GM12891 (cell line): ENCODE results near the gene ITPR1.
A peak's percentile ranks its signal among the peaks of the same experiment; 100 is the strongest.

Experiments used
- POLR2A ChIP-seq: IDR thresholded peaks from 2 replicates; pipeline ENCODE4 v1.6.1; 2011; ENCODE audit warnings: low read depth, low read length, control low read depth
- TAF1 ChIP-seq: IDR thresholded peaks from 2 replicates; pipeline ENCODE4 v1.6.1; 2011; ENCODE audit warnings: low read depth, low read length, control low read depth

GRCh38 chr3:4474683-4475490, 18.3 kb upstream of the ITPR1 start:
- 0 out of 2 replicates have a peak, but pooled peaks have one; percentile 14 for TF ChIP-seq TAF1
- no peak for TF ChIP-seq POLR2A
